Globus pallidus (tissue), 1 donor: ENCODE measurements around the gene PIGL.
"Not testable (repeated sequence)": the region's sequence is repeated elsewhere in the genome, so short reads cannot be mapped to it uniquely, and the experiment has no call there.

Experiments used
- DNase-seq: peaks from one replicate; pipeline ENCODE4 v3.0.0-alpha.2; 2015; ENCODE audit warnings: low spot score

PIGL gene

DNA sequence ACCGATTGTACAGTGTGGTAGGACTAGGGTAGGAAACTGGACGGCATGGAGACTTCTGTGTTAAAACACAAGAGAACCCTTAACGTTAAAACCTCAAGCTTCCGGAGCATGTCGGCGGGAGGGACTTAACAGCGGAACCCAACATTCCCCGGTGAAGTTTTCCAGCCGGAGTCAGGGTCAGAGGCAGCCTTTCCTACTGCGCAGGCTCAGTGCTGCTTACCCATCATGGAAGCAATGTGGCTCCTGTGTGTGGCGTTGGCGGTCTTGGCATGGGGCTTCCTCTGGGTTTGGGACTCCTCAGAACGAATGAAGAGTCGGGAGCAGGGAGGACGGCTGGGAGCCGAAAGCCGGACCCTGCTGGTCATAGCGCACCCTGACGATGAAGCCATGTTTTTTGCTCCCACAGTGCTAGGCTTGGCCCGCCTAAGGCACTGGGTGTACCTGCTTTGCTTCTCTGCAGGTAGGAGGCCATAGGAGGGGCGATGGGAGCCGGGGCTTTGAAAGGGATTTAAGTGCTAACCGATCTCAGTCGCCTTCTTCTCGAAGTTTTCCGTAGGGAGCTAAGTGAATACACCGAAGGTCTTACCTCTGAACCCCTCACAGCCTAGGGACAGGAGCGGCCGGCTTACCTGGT lies at the start of gene PIGL:
Gene PIGL (plus strand): TSS at position 209 of the 634 bp plus-strand sequence. CDS start 17 bp downstream, at position 226.
- peak; percentile 91 for DNase-seq

- DNase-seq, result no peak
Measured at GRCh38 chr17:16171613-16172012, 45.4 kb upstream of the PIGL start.

- no peak for DNase-seq
Measured at GRCh38 chr17:16178836-16179235, 38.2 kb upstream of the PIGL start.

DNA sequence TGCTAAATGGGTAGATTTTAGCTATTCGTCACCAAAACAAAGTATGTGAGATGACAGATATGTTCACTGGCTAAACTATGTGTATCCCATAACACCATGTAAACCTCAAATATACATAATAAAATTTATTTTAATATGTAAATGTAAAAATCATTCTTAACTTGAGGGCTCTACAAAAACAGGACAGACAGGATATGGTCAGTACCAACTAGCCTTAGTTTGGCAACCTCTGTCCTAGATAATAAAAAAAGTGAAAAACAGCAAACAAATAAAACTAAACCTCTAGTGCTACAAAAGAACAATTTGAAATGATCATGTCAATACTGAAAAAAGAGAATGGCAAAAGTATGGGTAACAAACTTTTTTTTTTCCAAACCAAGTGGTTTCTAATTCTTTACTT lies 35.4 kb upstream of the PIGL start:
- DNase-seq, result no peak

- DNase-seq, result no peak
Measured at GRCh38 chr17:16187642-16188041, 29.4 kb upstream of the PIGL start.

DNA sequence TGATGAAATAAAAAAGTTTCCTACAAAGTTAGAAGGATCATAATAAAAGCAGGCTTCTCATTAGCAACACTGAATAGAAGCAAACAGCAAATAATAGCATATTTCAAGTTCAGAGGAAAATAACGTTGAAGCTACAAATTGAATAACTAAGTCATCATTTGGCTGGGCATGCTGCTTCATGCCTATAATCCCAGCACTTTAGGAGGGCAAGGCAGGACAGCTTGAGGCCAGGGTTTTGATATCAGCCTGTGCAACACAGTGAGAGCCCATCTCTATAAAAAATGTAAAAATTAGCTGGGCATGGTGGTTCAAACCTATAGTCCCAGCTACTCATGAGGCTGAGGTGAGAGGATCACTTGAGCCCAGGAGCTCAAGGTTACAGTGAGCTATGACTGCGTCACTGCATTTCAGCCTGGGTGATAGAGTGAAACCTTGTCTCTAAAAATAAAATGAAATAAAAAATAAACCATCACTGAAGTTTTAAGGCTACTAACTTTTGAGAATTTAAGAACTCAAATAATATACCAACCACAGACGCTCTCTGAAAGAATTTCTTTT lies 27.1 kb upstream of the PIGL start:
- DNase-seq, result no peak

DNA sequence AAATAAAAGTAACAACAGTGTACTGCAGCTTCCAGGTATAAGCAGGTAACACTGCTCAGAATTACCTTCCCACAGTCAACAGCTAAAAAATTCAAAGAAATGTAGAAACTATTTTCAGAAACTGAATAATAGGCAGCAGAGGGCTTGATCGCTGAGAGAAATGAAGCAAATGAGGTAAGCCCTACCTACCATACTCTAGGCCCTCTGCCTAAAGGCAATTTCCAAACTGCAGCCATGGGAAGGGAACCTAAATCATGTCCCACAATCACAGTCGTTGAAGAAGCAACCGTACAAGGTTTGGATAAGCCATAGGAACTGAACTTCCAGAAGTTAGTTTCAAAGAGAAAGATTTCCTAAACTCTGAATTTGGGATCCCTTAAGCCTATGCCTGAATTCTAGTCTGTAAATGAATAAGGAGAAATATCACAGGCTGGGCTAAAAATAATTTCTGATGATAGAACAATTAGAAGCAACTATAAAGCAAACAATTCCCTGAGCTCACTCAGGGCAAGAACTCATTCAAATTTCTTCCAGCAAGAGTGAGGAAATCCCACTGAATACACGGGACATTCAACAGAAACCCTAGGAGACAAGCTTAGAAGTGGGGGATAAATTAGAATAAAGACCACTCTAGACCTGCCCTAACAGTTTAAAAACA lies 26.2 kb upstream of the PIGL start:
- DNase-seq, result no peak

DNA sequence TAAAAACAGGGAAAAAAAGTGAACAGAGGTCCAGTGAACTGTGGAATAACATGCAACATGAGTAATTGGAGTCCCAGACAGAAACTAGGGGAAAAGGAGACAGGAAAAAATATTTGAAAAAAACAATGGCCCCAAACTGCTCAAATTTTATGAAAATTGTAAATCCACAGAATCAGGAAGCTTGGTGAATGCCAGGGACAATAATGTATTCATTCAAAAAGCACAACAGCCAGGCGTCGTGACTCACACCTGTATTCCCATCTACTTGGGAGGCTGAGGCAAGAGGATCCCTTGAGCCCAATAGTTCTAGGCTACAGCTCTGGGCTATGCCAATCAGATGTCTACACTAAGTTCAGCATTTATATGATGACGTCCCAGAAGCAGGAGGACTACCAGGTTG lies 25.4 kb upstream of the PIGL start:
- DNase-seq, result no peak

DNA sequence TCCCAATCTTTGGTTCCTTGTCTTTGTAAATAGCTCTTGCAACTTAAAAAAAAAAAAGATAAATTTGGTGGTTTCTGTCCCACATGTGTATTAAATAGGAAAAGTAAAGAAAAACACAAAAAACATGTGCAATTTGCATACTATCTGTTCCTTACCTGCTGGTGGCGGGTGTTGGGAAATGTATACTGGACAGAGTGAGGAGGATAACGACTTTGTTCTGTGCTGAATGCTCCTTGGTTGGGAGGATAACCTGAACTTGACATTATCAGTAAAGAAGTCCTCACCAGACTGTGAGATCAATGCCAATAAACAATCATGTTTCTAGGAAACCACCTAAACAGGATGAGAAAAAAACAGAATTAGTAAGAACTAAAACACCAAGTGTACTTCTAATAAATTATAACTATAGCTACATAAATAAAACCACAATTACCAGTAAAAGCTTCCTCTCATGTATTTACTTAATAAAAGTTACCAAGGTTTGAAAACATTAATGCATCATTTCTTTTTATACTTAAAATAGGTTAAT lies 22.6 kb upstream of the PIGL start:
- not testable (repeated sequence) for DNase-seq

GRCh38 chr17:16197276-16197675 lies 19.7 kb upstream of the PIGL start:
- DNase-seq, result no peak

- DNase-seq, result no peak
Measured at GRCh38 chr17:16199093-16199492, 17.9 kb upstream of the PIGL start.

DNA sequence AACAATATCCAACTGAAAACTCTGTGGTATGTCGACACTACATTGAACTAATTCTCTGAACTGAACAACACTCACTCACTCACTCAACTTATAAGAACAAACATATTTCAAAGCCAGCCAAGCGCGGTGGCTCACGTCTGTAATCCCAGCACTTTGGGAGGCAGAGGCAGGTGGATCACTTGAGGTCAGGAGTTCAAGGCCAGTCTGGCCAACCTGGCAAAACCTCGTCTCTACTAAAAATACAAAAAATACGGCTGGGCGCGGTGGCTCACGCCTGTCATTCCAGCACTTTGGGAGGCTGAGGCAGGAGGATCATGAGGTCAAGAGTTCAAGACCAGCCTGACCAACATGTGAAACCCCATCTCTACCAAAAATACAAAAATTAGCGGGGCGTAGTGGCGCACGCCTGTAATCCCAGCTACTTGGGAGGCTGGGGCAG lies 15.3 kb upstream of the PIGL start:
- DNase-seq, result not testable (repeated sequence)

GRCh38 chr17:16202554-16203500 lies 14.2 kb upstream of the PIGL start:
- not testable (repeated sequence) for DNase-seq

- not testable (repeated sequence) for DNase-seq
Measured at GRCh38 chr17:16204763-16205162, 12.2 kb upstream of the PIGL start.

DNA sequence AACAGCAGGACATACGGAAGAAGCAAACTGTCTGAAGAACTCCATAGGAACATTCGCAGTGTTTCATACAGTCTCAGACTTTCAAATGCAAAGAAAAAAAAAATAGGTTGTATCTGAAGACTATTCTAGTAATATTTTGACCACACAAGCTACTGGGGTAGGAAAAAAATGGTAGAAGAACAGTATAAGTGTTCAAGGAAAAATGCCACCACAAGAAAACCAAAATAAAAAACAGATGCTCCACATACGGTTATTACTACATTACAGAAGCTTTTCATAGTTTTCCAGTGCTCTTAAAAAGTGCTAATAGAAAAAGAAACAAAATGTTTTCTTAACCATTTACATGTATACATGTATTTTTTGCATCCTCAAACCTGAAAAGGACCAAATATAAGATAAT lies 5.4 kb upstream of the PIGL start:
- no peak for DNase-seq

DNA sequence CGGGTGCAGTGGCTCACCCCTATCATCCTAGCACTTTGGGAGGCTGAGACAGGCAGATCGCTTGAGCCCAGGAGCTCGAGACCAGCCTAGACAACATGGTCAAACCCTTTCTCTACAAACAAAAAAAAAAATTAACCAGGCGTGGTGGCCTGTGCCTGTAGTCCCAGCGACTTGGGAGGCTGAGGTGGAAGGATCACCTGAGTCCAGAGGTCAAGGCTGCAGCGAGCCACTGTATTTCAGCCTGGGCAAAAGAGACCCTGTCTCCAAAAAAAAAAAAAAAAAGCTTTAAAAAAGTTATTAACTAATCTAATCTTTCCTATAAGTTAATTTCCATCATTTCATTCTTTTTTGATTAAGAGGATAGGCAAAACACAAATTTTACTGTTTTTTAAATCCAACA lies 4.2 kb upstream of the PIGL start:
- no peak for DNase-seq

- peak; percentile 38 for DNase-seq
Measured at GRCh38 chr17:16214190-16215001, 2.6 kb upstream of the PIGL start.

- no peak for DNase-seq
Measured at GRCh38 chr17:16215002-16215272, 2.1 kb upstream of the PIGL start.

GRCh38 chr17:16215273-16215964 lies 1.6 kb upstream of the PIGL start, which contains the start of gene NCOR1:
Gene NCOR1, minus strand, starts transcription at chr17:16215534. Its CDS starts 20,965 bp downstream, at chr17:16194569.
- peak; percentile 90 for DNase-seq

DNA sequence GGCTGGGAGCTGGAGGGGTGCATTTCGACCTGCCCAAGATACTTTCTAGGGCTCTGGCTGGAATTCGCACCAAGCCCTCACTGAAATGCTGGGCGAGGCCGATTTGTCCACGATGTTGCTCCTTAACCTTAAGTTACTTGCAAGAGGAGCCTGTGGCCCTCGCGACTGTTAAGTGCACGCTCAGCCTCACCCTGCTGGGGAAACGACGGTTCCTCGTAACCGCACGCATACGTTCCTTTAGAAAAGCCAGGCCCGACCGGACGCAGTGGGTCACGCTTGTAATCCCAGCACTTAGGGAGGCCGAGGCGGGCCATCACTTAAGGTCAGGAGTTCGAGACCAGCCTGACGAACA lies 1.1 kb upstream of the PIGL start:
- DNase-seq, result no peak
